GM12873 (cell line): Measurements from ENCODE around the gene NUP50.

Experiments
- TF ChIP-seq, protein P1 (sequence below): IDR thresholded peaks from 2 replicates; pipeline ENCODE4 v1.5.1; 2012; ENCODE audit warnings: low read depth, mild to moderate bottlenecking, moderate library complexity, low read length, control low read depth; ENCODE audit not compliant: insufficient read depth; ENCODE audit errors: missing control alignments

Gene NUP50

DNA sequence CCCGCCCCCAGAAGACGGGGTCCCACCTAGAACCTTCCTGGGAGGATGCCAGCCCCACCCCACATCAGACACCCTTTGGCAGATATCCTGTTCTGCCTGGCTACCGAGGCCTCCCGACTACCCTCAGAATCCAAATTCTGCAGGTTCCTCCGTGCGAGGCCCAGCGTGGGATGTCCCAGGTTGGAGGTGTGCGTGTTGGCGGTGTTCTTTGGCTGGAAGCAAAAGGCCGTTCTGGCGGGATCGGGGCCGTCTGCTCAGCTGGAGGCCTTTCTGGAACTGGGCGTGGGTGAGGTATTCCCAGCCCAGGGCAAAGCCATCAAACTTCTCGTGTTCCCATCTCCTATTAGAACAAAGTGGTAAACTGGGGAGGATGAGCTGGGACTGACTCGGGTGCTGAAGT, 32.6 kb downstream of the NUP50 start:
- TF ChIP-seq, protein P1, sequence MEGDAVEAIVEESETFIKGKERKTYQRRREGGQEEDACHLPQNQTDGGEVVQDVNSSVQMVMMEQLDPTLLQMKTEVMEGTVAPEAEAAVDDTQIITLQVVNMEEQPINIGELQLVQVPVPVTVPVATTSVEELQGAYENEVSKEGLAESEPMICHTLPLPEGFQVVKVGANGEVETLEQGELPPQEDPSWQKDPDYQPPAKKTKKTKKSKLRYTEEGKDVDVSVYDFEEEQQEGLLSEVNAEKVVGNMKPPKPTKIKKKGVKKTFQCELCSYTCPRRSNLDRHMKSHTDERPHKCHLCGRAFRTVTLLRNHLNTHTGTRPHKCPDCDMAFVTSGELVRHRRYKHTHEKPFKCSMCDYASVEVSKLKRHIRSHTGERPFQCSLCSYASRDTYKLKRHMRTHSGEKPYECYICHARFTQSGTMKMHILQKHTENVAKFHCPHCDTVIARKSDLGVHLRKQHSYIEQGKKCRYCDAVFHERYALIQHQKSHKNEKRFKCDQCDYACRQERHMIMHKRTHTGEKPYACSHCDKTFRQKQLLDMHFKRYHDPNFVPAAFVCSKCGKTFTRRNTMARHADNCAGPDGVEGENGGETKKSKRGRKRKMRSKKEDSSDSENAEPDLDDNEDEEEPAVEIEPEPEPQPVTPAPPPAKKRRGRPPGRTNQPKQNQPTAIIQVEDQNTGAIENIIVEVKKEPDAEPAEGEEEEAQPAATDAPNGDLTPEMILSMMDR: no peak

DNA sequence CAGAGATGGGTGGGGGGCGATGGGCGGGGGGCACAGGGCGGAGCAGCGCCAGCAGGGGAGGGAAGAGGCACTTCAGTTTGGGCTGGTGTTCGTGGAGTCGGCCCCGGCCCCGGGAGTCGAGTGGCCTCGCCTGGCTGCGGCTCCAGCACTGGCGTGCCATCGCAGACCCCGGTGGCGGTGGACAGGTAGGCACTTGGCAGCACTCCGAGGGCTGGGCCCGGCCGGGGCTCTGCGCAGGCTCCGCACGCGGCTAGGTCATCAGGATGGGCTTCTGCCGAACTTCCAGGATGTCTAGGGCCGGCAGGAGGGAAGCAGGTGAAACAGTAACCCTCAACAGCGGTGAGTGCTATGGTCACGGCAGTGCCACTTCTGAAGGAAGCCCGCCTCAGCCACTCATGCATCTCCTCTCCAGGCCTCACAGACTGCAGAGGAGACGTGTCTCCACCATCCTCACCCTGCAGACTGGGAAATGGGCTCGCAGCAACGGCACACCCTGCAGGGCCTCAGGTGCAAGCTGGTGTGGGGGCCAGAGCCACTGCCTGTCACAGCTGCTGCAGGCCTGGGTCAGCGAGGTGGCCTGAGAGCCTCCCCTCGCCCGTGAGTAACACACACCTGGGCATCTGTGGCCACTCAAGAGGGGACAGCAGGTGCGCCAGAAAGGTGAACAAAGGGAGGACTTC, 33.3 kb downstream of the NUP50 start:
- TF ChIP-seq, protein P1: no peak

DNA sequence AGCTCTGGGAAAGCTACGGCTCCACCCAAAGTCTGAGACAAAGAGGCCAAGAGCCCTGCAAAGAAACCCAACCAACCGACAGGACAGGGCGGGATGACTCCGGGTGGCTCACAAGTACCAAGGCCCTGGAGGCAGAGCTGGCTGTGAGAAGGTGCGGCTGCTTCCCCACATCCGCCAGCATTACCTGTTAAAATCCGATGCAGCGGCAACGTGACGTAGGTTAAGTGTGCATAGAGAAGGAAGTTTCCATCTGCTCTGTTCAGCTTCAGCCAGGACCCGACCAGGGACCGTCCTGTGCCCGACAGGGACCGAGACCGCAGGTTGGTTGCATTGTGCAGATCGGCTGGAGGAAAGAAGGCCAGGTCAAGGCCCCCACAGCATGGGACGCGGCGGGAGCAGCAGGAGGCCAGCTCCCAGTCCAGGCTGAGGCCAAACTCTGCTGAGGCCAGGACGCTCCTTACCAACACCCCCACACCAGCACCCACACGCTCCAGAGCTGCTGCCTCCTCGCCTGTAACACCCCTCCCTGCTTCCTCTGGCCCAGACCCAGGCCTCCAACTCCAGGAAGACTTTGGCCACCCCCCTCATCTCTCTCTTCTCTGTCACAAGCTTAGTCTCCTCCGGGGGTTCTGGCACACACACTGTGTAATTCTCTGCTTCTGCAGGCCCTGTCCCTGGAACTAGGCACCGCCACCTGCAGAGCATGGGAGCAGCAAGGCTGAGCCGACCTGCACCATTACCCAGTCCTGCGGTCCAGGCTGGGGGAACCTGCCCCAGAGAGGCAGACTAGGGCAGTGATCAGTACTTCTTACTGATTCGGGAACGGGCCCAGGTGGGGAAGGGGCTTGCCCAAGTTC, 34.1 kb downstream of the NUP50 start:
- TF ChIP-seq, protein P1: no peak

DNA sequence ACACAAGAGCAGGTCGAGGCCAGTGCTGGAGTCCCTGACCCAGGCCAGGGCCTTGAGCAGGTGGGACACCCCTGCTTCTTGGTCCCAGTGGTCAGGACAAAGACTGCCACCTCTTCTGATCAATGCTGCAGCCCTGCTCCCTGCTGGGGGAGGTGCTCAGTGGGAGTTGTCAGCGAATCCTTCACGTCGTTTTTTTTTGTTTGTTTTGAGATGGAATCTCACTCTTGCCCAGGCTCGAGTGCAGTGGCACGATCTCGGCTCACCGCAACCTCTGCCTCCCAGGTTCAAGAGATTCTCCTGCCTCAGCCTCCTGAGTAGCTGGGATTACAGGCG, 34.7 kb downstream of the NUP50 start:
- TF ChIP-seq, protein P1: no peak

DNA sequence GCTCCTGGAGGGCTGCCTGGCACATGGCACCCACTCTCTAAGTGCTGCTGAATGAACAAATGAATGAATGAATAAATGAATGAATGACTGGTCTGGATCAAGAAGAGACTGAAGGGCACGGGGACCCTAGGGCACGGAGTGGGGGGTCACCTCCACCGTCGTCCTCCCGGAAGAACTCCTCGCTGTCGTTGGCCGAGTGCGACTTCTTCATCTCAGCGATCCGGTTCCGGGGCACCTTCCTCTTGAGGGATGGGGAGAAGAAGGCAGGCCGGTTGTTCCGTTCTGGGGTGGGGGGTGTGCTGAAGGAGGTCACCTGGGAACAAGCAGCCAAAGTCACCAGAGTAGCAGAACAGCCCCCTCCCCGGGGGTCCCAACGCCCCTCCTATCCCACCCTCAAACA, 36.0 kb downstream of the NUP50 start:
- TF ChIP-seq, protein P1: no peak

DNA sequence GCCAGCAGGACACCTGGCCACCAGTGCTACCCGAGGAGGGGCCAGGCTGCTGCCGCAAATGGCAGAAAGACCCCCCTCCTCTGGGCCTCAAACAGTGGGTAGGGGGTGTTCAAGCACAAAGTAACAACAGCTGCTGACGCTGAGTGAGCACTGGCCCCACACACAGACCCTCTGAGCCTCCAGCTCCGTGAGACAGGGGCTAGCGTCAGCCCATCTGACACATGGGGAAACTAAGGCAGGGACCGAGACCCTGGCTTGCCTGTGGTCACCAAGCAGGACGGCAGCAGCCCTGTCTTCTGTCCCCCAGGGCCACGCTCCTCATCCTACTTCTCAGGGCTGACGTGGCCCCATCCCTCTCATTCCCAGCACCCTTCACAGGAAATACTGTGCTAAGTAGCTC, 36.5 kb downstream of the NUP50 start:
- TF ChIP-seq, protein P1: no peak

DNA sequence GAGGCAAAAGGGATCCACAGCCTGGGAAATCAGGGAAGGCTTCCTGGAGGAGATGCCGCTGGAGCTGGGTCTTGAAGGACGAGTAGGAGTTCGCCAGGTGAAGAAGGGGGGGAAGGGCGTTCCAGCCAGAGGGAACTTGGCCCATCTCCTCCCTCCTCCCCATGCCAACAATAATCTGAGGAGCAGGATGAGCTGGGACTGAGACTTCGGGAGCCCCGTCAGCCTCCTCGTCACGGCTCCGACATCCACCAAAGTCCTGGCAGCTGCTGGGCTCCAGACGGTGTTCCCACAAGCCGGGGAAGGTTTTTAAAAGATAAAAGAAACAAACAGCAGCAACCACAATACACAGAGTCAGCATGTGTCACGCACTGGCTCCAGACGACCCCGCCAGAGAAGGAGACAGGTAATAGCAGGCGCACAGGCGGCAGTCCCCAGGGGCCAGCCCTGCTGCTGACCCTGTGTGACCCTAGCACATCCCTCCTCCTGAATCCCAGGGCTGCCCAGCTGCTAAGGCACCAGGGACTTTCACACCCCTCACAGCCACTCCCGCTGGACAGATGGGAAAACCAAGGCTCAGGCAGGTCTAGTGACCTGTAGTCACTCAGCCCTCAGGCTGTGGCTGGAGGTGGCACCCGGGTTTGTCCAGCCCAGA, 37.3 kb downstream of the NUP50 start:
- TF ChIP-seq, protein P1: no peak
